Adrenal gland (tissue), 5 donors: Measurements from ENCODE around the gene PRLR.

Source experiments
- CTCF ChIP-seq, 6 experiments: fragments of 450-650 bp in 4 of 6; fragments of 200-600 bp in 2 of 6; sonication (generic) in 1 of 6; IDR thresholded peaks; 1 replicate in 5 of 6; 2 replicates in 1 of 6; pipeline versions ENCODE4 v1.5.1 to v1.8.0; 2016 to 2021; ENCODE audit warnings: antibody characterized with exemption in 6 of 6, mild to moderate bottlenecking in 2 of 6, moderate library complexity in 1 of 6
- POLR2A ChIP-seq, 2 donors: fragments of 450-650 bp; IDR thresholded peaks; one replicate each; pipeline ENCODE4 v1.6.1; 2017; ENCODE audit warnings: antibody characterized with exemption in 2 of 2, mild to moderate bottlenecking in 2 of 2, moderate library complexity in 1 of 2
- donor health status: DM: no; HTN: no; CAD: no.

DNA sequence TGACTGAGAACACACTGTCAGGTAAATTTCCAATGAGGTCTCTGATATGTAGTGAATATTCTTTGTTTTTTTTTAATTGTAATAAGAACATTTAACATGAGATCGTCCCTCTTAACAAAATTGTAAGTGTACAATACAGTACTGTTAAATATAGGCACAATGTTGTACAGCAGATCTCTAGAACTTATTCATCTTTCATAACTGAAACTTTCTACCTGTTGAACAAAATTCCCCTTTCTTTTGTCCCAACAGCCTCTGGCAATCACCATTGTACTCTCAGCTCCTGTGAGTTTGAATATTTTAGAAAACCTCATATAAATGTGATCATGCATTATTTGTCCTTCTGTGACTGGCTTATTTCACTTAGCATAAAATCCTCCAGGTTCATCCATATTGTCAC, 10.6 kb upstream of the PRLR start:
- no peak for TF ChIP-seq CTCF (IDR thresholded peaks at IDR 0.05)
- TF ChIP-seq POLR2A (IDR thresholded peaks at IDR 0.05), result no peak
